Bronchial epithelial cell (primary cell): ENCODE data around the gene ELMO3. TPM values are rescaled to one million over a fixed set of nuclear protein-coding genes. Genes with fewer than 3 reads are reported as not detected.

Experiments
- DNase-seq: peaks from one replicate; pipeline ENCODE4 v3.0.0-alpha.2; 2010; ENCODE audit warnings: low read depth
- FAIRE-seq: peaks from 2 replicates; lab custom pipeline; 2011; peaks lifted over from hg19 to GRCh38; lab: Jason Lieb, UNC
- H3K27me3 ChIP-seq: 2 replicates; pipeline ENCODE4 v1.5.1; 2011; ENCODE audit warnings: low read length; ENCODE audit not compliant: control insufficient read depth, insufficient read depth
- H3K36me3 ChIP-seq: 2 replicates; pipeline ENCODE4 v1.5.1; 2011; ENCODE audit warnings: low read length; ENCODE audit not compliant: control insufficient read depth, insufficient read depth
- H3K4me3 ChIP-seq: 2 replicates; pipeline ENCODE4 v1.5.1; 2011; ENCODE audit warnings: mild to moderate bottlenecking, low read depth, low read length, control low read depth
- CTCF ChIP-seq: IDR thresholded peaks from 2 replicates; pipeline ENCODE4 v1.5.1; 2011; ENCODE audit warnings: mild to moderate bottlenecking, moderate library complexity, low read length, control low read depth, inconsistent platforms; ENCODE audit not compliant: insufficient read depth, severe bottlenecking
- total RNA-seq: library from RNA; depleted of rRNA; stranded (reverse); fragments of >200 nt; gene quantifications from 2 replicates; pipeline ENCODE4 v1.2.1, GENCODE V29; 2014

The ELMO3 gene
- total RNA-seq, 1 donor from 2014 or later = 44.0 TPM

GRCh38 chr16:67169011-67169451 lies 29.9 kb upstream of the ELMO3 start:
- no peak for FAIRE-seq
- Histone ChIP-seq H3K27me3 (peaks cover 14% of the 10 kb centered on the region), H3K36me3 (no peaks in the 10 kb centered on the region), H3K4me3 (no peak overlapping the region)
- TF ChIP-seq CTCF = no peak
- DNase-seq = no peak

GRCh38 chr16:67169642-67170167 lies 29.2 kb upstream of the ELMO3 start:
- Histone ChIP-seq H3K27me3 (peaks cover 13% of the 10 kb centered on the region), H3K36me3 (no peaks in the 10 kb centered on the region), H3K4me3 (peak overlapping the region; percentile 43)
- peak; percentile 71 for TF ChIP-seq CTCF
- DNase-seq (no peak), FAIRE-seq (no peak)

- no peak for FAIRE-seq
- peak within 1 kb of the TSS; percentile 43 for H3K4me3 ChIP-seq
These were observed 28.6 kb upstream of the ELMO3 start, which contains the start of gene NOL3 for GRCh38 chr16:67170168-67170948. NOL3 (plus strand) TSS chr16:67170538.

GRCh38 chr16:67170949-67171649 lies 27.8 kb upstream of the ELMO3 start:
- no peak for FAIRE-seq
- DNase-seq = no peak
- H3K4me3 ChIP-seq = peak overlapping the region; percentile 43

More at GRCh38 chr16:67170168-67170948, 28.6 kb upstream of the ELMO3 start, which contains the start of gene NOL3:
- peaks cover 5% of the 10 kb centered on the region for H3K36me3 ChIP-seq
- peaks cover 6% of the 10 kb centered on the region for H3K27me3 ChIP-seq
- no peak for TF ChIP-seq CTCF
- peak; percentile 59 for DNase-seq

GRCh38 chr16:67173323-67173722 lies 25.6 kb upstream of the ELMO3 start:
- Histone ChIP-seq H3K27me3 (no peaks in the 10 kb centered on the region), H3K36me3 (peaks cover 5% of the 10 kb centered on the region), H3K4me3 (peak overlapping the region; percentile 34)
- no peak for DNase-seq
- no peak for FAIRE-seq
- TF ChIP-seq CTCF = no peak

More at GRCh38 chr16:67170949-67171649, 27.8 kb upstream of the ELMO3 start:
- Histone ChIP-seq H3K27me3 (peaks cover 2% of the 10 kb centered on the region), H3K36me3 (peaks cover 5% of the 10 kb centered on the region)
- no peak for TF ChIP-seq CTCF
